Adrenal gland (tissue), 5 donors: ENCODE data around the gene SPATA18.

ENCODE experiments used
- POLR2A ChIP-seq, 2 donors: fragments of 450-650 bp; IDR thresholded peaks; one replicate each; pipeline ENCODE4 v1.6.1; 2017; ENCODE audit warnings: antibody characterized with exemption in 2 of 2, mild to moderate bottlenecking in 2 of 2, moderate library complexity in 1 of 2
- TF ChIP-seq, protein P1 (sequence below), 6 experiments: fragments of 450-650 bp in 4 of 6; fragments of 200-600 bp in 2 of 6; sonication (generic) in 1 of 6; IDR thresholded peaks; 1 replicate in 5 of 6; 2 replicates in 1 of 6; pipeline versions ENCODE4 v1.5.1 to v1.8.0; 2016 to 2021; ENCODE audit warnings: antibody characterized with exemption in 6 of 6, mild to moderate bottlenecking in 2 of 6, moderate library complexity in 1 of 6
- donor health status: DM: no; HTN: no; CAD: no.

DNA sequence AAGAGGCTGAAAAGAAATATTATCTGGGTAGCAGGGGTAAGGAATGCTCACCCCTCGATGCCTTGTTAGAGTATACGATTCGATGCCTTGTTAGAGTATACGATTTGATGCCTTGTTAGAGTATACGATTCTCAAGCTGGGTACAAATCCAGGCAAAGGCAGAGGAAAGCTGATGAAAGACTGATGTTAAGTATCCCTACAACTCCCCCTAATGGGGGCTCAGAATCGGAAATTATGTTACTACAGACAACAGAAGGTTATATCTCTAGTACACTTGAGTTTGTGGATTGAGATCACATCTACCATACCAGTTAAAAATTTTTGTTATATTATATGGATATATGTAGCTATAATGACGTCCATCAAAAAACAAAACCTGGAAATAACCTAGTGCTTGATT, 35.7 kb upstream of the SPATA18 start:
- TF ChIP-seq POLR2A (IDR thresholded peaks at IDR 0.05): no peak
- TF ChIP-seq, protein P1, sequence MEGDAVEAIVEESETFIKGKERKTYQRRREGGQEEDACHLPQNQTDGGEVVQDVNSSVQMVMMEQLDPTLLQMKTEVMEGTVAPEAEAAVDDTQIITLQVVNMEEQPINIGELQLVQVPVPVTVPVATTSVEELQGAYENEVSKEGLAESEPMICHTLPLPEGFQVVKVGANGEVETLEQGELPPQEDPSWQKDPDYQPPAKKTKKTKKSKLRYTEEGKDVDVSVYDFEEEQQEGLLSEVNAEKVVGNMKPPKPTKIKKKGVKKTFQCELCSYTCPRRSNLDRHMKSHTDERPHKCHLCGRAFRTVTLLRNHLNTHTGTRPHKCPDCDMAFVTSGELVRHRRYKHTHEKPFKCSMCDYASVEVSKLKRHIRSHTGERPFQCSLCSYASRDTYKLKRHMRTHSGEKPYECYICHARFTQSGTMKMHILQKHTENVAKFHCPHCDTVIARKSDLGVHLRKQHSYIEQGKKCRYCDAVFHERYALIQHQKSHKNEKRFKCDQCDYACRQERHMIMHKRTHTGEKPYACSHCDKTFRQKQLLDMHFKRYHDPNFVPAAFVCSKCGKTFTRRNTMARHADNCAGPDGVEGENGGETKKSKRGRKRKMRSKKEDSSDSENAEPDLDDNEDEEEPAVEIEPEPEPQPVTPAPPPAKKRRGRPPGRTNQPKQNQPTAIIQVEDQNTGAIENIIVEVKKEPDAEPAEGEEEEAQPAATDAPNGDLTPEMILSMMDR (IDR thresholded peaks at IDR 0.05): no peak
